Hair follicular keratinocyte (primary cell): ENCODE results near the gene IKBKG. TPM values are rescaled to one million over a fixed set of nuclear protein-coding genes. Genes with fewer than 3 reads are reported as not detected.

ENCODE experiments used
- total RNA-seq: library from RNA; depleted of rRNA; stranded (reverse); fragments of >200 nt; gene quantifications from 2 replicates; pipeline ENCODE4 v1.2.3, GENCODE V29; 2015

The IKBKG gene, protein sequence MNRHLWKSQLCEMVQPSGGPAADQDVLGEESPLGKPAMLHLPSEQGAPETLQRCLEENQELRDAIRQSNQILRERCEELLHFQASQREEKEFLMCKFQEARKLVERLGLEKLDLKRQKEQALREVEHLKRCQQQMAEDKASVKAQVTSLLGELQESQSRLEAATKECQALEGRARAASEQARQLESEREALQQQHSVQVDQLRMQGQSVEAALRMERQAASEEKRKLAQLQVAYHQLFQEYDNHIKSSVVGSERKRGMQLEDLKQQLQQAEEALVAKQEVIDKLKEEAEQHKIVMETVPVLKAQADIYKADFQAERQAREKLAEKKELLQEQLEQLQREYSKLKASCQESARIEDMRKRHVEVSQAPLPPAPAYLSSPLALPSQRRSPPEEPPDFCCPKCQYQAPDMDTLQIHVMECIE
- total RNA-seq: 12.3 and 14.1 TPM in 2 replicates

GRCh38 chrX:154547245-154548027 is at the start of gene IKBKG:
IKBKG (plus strand) TSS chrX:154547620; CDS start chrX:154552003, 4,383 bp downstream.

GRCh38 chrX:154515966-154516655 is 31.3 kb upstream of the IKBKG start, which contains the start of gene FAM3A:
FAM3A (minus strand) TSS chrX:154516232; CDS start chrX:154515772, 460 bp downstream.

GRCh38 chrX:154546354-154547244 is 821 bp upstream of the IKBKG start, which contains the start of gene G6PD:
G6PD (minus strand) TSS chrX:154546846; CDS start chrX:154546155, 691 bp downstream.

GRCh38 chrX:154584585-154585183 is 37.3 kb downstream of the IKBKG start, which contains the start of gene CTAG1A:
CTAG1A (plus strand) TSS chrX:154585133; CDS start chrX:154585207, 74 bp downstream.

Other genes with a start within 250 kb of the IKBKG start
- gene FLNA, start 173.0 kb upstream of the IKBKG start, total RNA-seq: 1,383 and 1,552 TPM in 2 replicates
- gene EMD, start 168.3 kb upstream of the IKBKG start, total RNA-seq: 62.3 and 71.4 TPM in 2 replicates
- 7,010 and 8,148 TPM in 2 replicates for gene RPL10, start 149.2 kb upstream of the IKBKG start, total RNA-seq
- 19.0 and 28.1 TPM in 2 replicates for gene DNASE1L1, start 138.4 kb upstream of the IKBKG start, total RNA-seq
- gene TAFAZZIN, start 136.1 kb upstream of the IKBKG start, total RNA-seq: 33.0 and 41.3 TPM in 2 replicates
- gene ATP6AP1, start 118.9 kb upstream of the IKBKG start, total RNA-seq: 23.0 and 31.1 TPM in 2 replicates
- gene GDI1, start 110.5 kb upstream of the IKBKG start, total RNA-seq: 63.6 and 107 TPM in 2 replicates
- gene FAM50A, start 103.5 kb upstream of the IKBKG start, total RNA-seq: 17.0 and 24.1 TPM in 2 replicates
- 2.2 and 10.8 TPM in 2 replicates for gene PLXNA3, start 89.3 kb upstream of the IKBKG start, total RNA-seq
- 42.2 and 56.3 TPM in 2 replicates for gene LAGE3, start 68.3 kb upstream of the IKBKG start, total RNA-seq
- gene UBL4A, start 61.0 kb upstream of the IKBKG start, total RNA-seq: 59.2 and 60.0 TPM in 2 replicates
- gene SLC10A3, start 57.0 kb upstream of the IKBKG start, total RNA-seq: 38.3 and 39.0 TPM in 2 replicates
- 34.8 and 50.1 TPM in 2 replicates for gene FAM3A, start 31.4 kb upstream of the IKBKG start, total RNA-seq
- 61.3 and 77.4 TPM in 2 replicates for gene G6PD, start 774 bp upstream of the IKBKG start, total RNA-seq
- not detected in 2 replicates for gene CTAG1A, start 37.5 kb downstream of the IKBKG start, total RNA-seq
- gene CTAG1B, start 71.7 kb downstream of the IKBKG start, total RNA-seq: not detected in 2 replicates
- not detected in 2 replicates for gene CTAG2, start 106.0 kb downstream of the IKBKG start, total RNA-seq
- gene GAB3, start 203.5 kb downstream of the IKBKG start, total RNA-seq: 0.11 and 0.31 TPM in 2 replicates
- 35.5 and 64.2 TPM in 2 replicates for gene DKC1, start 215.2 kb downstream of the IKBKG start, total RNA-seq